IPS DF 6.9 (cell line): Measurements from ENCODE around the gene UVRAG.

ENCODE experiments used
- DNase-seq: peaks from one replicate; pipeline ENCODE4 v3.0.0-alpha.2; 2013; ENCODE audit warnings: low read depth, low spot score
- H3K27ac ChIP-seq: one replicate; pipeline ENCODE4 v1.5.1; 2013; ENCODE audit warnings: low read length, control low read depth
- H3K27me3 ChIP-seq: 2 replicates; pipeline ENCODE4 v1.6.1; 2013; ENCODE audit warnings: mild to moderate bottlenecking, low read length; ENCODE audit not compliant: control insufficient read depth, insufficient read depth
- H3K36me3 ChIP-seq: 2 replicates; pipeline ENCODE4 v1.6.1; 2013; ENCODE audit warnings: low read length; ENCODE audit not compliant: control insufficient read depth, insufficient read depth
- H3K4me1 ChIP-seq: 2 replicates; pipeline ENCODE4 v1.6.1; 2013; ENCODE audit warnings: low read length; ENCODE audit not compliant: control insufficient read depth, insufficient read depth
- H3K4me3 ChIP-seq: 2 replicates; pipeline ENCODE4 v1.5.1; 2013; ENCODE audit warnings: mild to moderate bottlenecking, low read length
- H3K9me3 ChIP-seq: 2 replicates; pipeline ENCODE4 v1.6.1; 2013; ENCODE audit warnings: low read length, inconsistent platforms; ENCODE audit not compliant: control insufficient read depth, insufficient read depth
- WGBS: extraction: QIAGEN DNeasy Blood & Tissue Kit; methylation state at CpG from one replicate; pipeline ENCODE4 v1.1.7; 2013; ENCODE audit warnings: mixed read lengths, missing lambda C conversion rate; ENCODE audit not compliant: insufficient read length, insufficient coverage; 5-methylcytosine and 5-hydroxymethylcytosine counted together

Gene UVRAG

GRCh38 chr11:75896843-75897419 lies 81.9 kb downstream of the UVRAG start:
- H3K27me3 ChIP-seq = no peaks in the 10 kb centered on the region
- no peaks in the 10 kb centered on the region for H3K9me3 ChIP-seq
- H3K4me1 ChIP-seq = no peaks in the 10 kb centered on the region
- no peak overlapping the region for H3K27ac ChIP-seq
- no peak overlapping the region for H3K4me3 ChIP-seq
- no CpG with 5 or more reads among the region's 4 CpGs for WGBS
- no peaks in the 10 kb centered on the region for H3K36me3 ChIP-seq
- no peak for DNase-seq

- no peaks in the 10 kb centered on the region for H3K9me3 ChIP-seq
- WGBS = no CpG with 5 or more reads among the region's 2 CpGs
- H3K4me3 ChIP-seq = no peak overlapping the region
- no peaks in the 10 kb centered on the region for H3K36me3 ChIP-seq
- no peak for DNase-seq
- no peaks in the 10 kb centered on the region for H3K27me3 ChIP-seq
- no peaks in the 10 kb centered on the region for H3K4me1 ChIP-seq
- H3K27ac ChIP-seq = no peak overlapping the region
Observed at GRCh38 chr11:75898871-75899270, 83.9 kb downstream of the UVRAG start.

- Histone ChIP-seq H3K36me3 (no peaks in the 10 kb centered on the region), H3K27ac (no peak overlapping the region), H3K4me1 (no peaks in the 10 kb centered on the region), H3K4me3 (no peak overlapping the region), H3K9me3 (no peaks in the 10 kb centered on the region), H3K27me3 (no peaks in the 10 kb centered on the region)
- no peak for DNase-seq
- WGBS = no CpG with 5 or more reads among the region's 2 CpGs
Observed at GRCh38 chr11:75899806-75900205, 84.8 kb downstream of the UVRAG start.

GRCh38 chr11:75900848-75901247 lies 85.8 kb downstream of the UVRAG start:
- DNase-seq = no peak
- Histone ChIP-seq H3K4me1 (no peaks in the 10 kb centered on the region), H3K4me3 (no peak overlapping the region), H3K27ac (no peak overlapping the region), H3K36me3 (no peaks in the 10 kb centered on the region), H3K9me3 (no peaks in the 10 kb centered on the region), H3K27me3 (no peaks in the 10 kb centered on the region)
- WGBS = no CpG with 5 or more reads among the region's 3 CpGs

- Histone ChIP-seq H3K4me3 (no peak overlapping the region), H3K27ac (no peak overlapping the region), H3K4me1 (no peaks in the 10 kb centered on the region), H3K27me3 (no peaks in the 10 kb centered on the region), H3K36me3 (no peaks in the 10 kb centered on the region), H3K9me3 (no peaks in the 10 kb centered on the region)
- WGBS = no CpG with 5 or more reads among the region's 2 CpGs
- no peak for DNase-seq
Observed at GRCh38 chr11:75902631-75903030, 87.6 kb downstream of the UVRAG start.

GRCh38 chr11:75903276-75903675 lies 88.3 kb downstream of the UVRAG start:
- WGBS = no CpG with 5 or more reads among the region's 2 CpGs
- DNase-seq = no peak
- no peak overlapping the region for H3K27ac ChIP-seq
- no peaks in the 10 kb centered on the region for H3K9me3 ChIP-seq
- H3K4me3 ChIP-seq = no peak overlapping the region
- H3K4me1 ChIP-seq = no peaks in the 10 kb centered on the region
- no peaks in the 10 kb centered on the region for H3K36me3 ChIP-seq
- no peaks in the 10 kb centered on the region for H3K27me3 ChIP-seq

GRCh38 chr11:75905434-75905833 lies 90.4 kb downstream of the UVRAG start:
- DNase-seq = no peak
- Histone ChIP-seq H3K36me3 (no peaks in the 10 kb centered on the region), H3K27ac (no peak overlapping the region), H3K4me3 (no peak overlapping the region), H3K27me3 (no peaks in the 10 kb centered on the region), H3K9me3 (no peaks in the 10 kb centered on the region), H3K4me1 (no peaks in the 10 kb centered on the region)

- no peaks in the 10 kb centered on the region for H3K27me3 ChIP-seq
- H3K4me1 ChIP-seq = no peaks in the 10 kb centered on the region
- H3K27ac ChIP-seq = no peak overlapping the region
- H3K4me3 ChIP-seq = no peak overlapping the region
- 100% methylated on average over 1 of the region's 3 CpGs for WGBS
- H3K9me3 ChIP-seq = no peaks in the 10 kb centered on the region
- no peak for DNase-seq
- H3K36me3 ChIP-seq = no peaks in the 10 kb centered on the region
Observed at GRCh38 chr11:75907906-75908527, 93.0 kb downstream of the UVRAG start.

- H3K36me3 ChIP-seq = no peaks in the 10 kb centered on the region
- H3K27me3 ChIP-seq = no peaks in the 10 kb centered on the region
- H3K4me1 ChIP-seq = no peaks in the 10 kb centered on the region
- H3K9me3 ChIP-seq = no peaks in the 10 kb centered on the region
- WGBS = no CpG with 5 or more reads among the region's 3 CpGs
- H3K4me3 ChIP-seq = no peak overlapping the region
- DNase-seq = no peak
- no peak overlapping the region for H3K27ac ChIP-seq
Observed at GRCh38 chr11:75910426-75911145, 95.6 kb downstream of the UVRAG start.

GRCh38 chr11:75911459-75911858 lies 96.4 kb downstream of the UVRAG start:
- no CpG with 5 or more reads among the region's 11 CpGs for WGBS
- no peak for DNase-seq

GRCh38 chr11:75913984-75914383 lies 99.0 kb downstream of the UVRAG start:
- no peaks in the 10 kb centered on the region for H3K36me3 ChIP-seq
- no peak overlapping the region for H3K4me3 ChIP-seq
- no peaks in the 10 kb centered on the region for H3K27me3 ChIP-seq
- H3K4me1 ChIP-seq = no peaks in the 10 kb centered on the region
- no peak overlapping the region for H3K27ac ChIP-seq
- no CpG with 5 or more reads among the region's 2 CpGs for WGBS
- H3K9me3 ChIP-seq = no peaks in the 10 kb centered on the region
- no peak for DNase-seq

More at GRCh38 chr11:75911459-75911858, 96.4 kb downstream of the UVRAG start:
- Histone ChIP-seq H3K36me3 (no peaks in the 10 kb centered on the region), H3K27me3 (no peaks in the 10 kb centered on the region), H3K4me3 (no peak overlapping the region), H3K9me3 (no peaks in the 10 kb centered on the region), H3K27ac (no peak overlapping the region), H3K4me1 (no peaks in the 10 kb centered on the region)
